Measurements from ENCODE around the gene PHACTR4. TPM values are rescaled to one million over a fixed set of nuclear protein-coding genes. Genes with fewer than 3 reads are reported as not detected.
"Not testable (repeated sequence)": the region's sequence is repeated elsewhere in the genome, so short reads cannot be mapped to it uniquely, and the experiment has no call there.

PHACTR4 gene
- total and polyA plus RNA-seq, 4 donors = 15.1 to 34.9 (median 20.6) TPM

DNA sequence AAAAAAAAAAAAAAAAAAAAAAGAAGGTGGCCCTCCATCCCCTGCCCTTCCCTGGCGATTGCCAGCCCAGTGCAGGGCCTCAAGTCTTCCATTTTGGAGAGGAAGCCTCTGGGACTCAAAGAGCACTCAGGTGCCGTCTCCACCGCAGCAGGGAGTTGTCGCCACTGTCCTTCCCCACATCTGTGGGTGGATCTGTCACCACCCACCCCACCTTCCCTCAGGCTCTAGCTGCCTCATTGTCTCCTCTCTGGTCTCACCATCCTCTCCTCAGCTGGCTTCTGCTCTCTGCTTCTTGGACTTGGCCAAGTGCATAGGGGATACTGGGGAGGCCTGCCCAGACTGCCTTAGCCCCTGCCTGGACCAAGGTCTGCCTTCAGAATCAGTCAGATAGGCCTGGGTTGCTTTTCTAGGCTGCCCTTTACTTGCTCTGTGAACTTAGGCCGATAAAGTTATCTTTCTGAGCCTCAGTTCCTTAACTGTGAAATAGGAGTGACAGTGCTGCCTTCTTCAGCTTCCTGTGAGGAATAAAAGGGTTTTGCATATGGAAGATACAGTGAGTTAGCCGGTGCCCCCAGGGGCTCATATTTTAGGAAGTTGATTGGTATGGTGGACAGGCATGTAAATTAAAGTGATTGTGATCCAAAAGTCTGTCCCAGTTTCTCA, 152.1 kb downstream of the PHACTR4 start:
- peaks cover 0 to 3% (median 1%) of the 10 kb centered on the region in 4 donors for H3K36me3 ChIP-seq (ENCODE audit: control insufficient read depth in 4 of 4, insufficient read depth in 4 of 4, low read length in 4 of 4)
- H3K9me3 ChIP-seq (ENCODE audit: control insufficient read depth in 4 of 4, insufficient read depth in 3 of 4, low read length in 3 of 4) = no peaks in the 10 kb centered on the region
- DNase-seq (no peak), ATAC-seq (ENCODE audit: insufficient read depth, low FRiP score) (no peak)
- TF ChIP-seq CTCF (IDR thresholded peaks at IDR 0.05; ENCODE audit: control extremely low read depth, extremely low read depth) = no peak
- H3K27me3 ChIP-seq (ENCODE audit: control insufficient read depth in 3 of 3, insufficient read depth in 3 of 3, low read length in 2 of 3) = no peaks in the 10 kb centered on the region
- H3K4me1 ChIP-seq (ENCODE audit: control insufficient read depth in 5 of 5, insufficient read depth in 5 of 5, low read length in 5 of 5) = peaks cover 0 to 18% (median 10%) of the 10 kb centered on the region in 5 donors
- H3K9ac ChIP-seq (ENCODE audit: insufficient read depth in 1 of 2, low read length in 2 of 2) = no peak overlapping the region
- no peak overlapping the region for H3K27ac ChIP-seq (ENCODE audit: low read depth in 1 of 2, low read length in 1 of 2)
- no peak overlapping the region for H3K4me3 ChIP-seq
- 85 to 91% methylated on average over 5 to 6 of the region's 6 CpGs for WGBS, 2 donors

DNA sequence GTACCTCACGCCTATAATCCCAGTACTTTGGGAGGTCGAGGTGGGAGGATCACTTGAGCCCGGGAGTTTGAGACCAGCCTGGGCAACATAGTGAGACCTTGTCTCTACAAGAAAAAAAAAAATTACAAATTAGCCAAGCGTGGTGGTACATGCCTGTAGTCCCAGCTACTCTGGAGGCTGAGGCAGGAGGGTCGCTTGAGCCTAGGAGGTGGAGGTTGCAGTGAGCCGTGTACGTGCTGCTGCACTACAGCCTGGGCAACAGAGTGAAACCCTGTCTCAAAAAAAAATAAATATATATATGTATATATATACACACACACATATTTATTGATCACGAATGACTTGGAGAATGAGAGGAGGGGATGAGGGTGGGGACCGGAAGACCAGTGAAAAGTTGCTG, 153.0 kb downstream of the PHACTR4 start:
- not testable (repeated sequence) for H3K36me3 ChIP-seq (ENCODE audit: control insufficient read depth in 4 of 4, insufficient read depth in 4 of 4, low read length in 4 of 4); H3K4me3 ChIP-seq; H3K27ac ChIP-seq (ENCODE audit: low read depth in 1 of 2, low read length in 1 of 2); H3K9ac ChIP-seq (ENCODE audit: insufficient read depth in 1 of 2, low read length in 2 of 2); H3K9me3 ChIP-seq (ENCODE audit: control insufficient read depth in 4 of 4, insufficient read depth in 3 of 4, low read length in 3 of 4); H3K27me3 ChIP-seq (ENCODE audit: control insufficient read depth in 3 of 3, insufficient read depth in 3 of 3, low read length in 2 of 3); ATAC-seq (ENCODE audit: insufficient read depth, low FRiP score); DNase-seq
- peaks cover 0 to 15% (median 9%) of the 10 kb centered on the region in 5 donors for H3K4me1 ChIP-seq (ENCODE audit: control insufficient read depth in 5 of 5, insufficient read depth in 5 of 5, low read length in 5 of 5)
- 94 to 98% methylated on average over 9 of the region's 9 CpGs for WGBS, 2 donors

DNA sequence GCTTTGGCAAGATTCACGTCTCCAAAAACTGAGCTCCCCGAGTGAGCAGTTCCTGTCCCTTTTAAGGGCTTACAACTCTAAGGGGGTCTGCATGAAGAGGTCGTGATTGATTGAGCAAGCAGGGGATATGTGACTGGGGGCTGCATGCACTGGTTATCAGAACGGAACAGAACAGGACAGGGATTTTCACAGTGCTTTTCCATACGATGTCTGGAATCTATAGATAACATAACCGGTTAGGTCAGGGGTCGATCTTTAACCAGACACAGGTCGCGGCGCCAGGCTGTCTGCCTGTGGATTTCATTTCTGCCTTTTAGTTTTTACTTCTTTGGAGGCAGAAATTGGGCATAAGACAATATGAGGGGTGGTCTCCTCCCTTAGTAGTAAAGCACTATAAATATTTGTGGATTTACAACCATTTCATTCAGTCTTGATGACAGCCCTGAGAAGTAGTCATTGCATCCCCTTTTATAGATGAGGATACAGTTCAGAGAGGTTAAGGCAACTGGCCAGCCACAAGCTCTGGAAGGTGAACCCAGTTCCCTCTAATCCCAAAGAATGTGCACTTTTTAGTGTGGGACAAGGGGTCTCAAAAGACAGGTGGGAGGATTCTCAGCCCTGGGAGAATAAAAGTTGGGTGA, 155.6 kb downstream of the PHACTR4 start:
- not testable (repeated sequence) for H3K4me1 ChIP-seq (ENCODE audit: control insufficient read depth in 5 of 5, insufficient read depth in 5 of 5, low read length in 5 of 5); H3K4me3 ChIP-seq; H3K27ac ChIP-seq (ENCODE audit: low read depth in 1 of 2, low read length in 1 of 2); H3K27me3 ChIP-seq (ENCODE audit: control insufficient read depth in 3 of 3, insufficient read depth in 3 of 3, low read length in 2 of 3); H3K9ac ChIP-seq (ENCODE audit: insufficient read depth in 1 of 2, low read length in 2 of 2); H3K9me3 ChIP-seq (ENCODE audit: control insufficient read depth in 4 of 4, insufficient read depth in 3 of 4, low read length in 3 of 4); DNase-seq; ATAC-seq (ENCODE audit: insufficient read depth, low FRiP score); H3K36me3 ChIP-seq (ENCODE audit: control insufficient read depth in 4 of 4, insufficient read depth in 4 of 4, low read length in 4 of 4)
- 82 to 88% methylated on average over 10 of the region's 10 CpGs for WGBS, 2 donors

GRCh38 chr1:28526886-28527285, 157.3 kb downstream of the PHACTR4 start:
- no peak for TF ChIP-seq CTCF (IDR thresholded peaks at IDR 0.05; ENCODE audit: control extremely low read depth, extremely low read depth)
- no peaks in the 10 kb centered on the region for H3K9me3 ChIP-seq (ENCODE audit: control insufficient read depth in 4 of 4, insufficient read depth in 3 of 4, low read length in 3 of 4)
- DNase-seq (no peak), ATAC-seq (ENCODE audit: insufficient read depth, low FRiP score) (peak; percentile 37)
- no peak overlapping the region for H3K4me3 ChIP-seq
- peaks cover 0 to 5% (median 0%) of the 10 kb centered on the region in 5 donors for H3K4me1 ChIP-seq (ENCODE audit: control insufficient read depth in 5 of 5, insufficient read depth in 5 of 5, low read length in 5 of 5)
- WGBS, 2 donors = 74 to 88% methylated on average over 9 of the region's 9 CpGs
- H3K9ac ChIP-seq (ENCODE audit: insufficient read depth in 1 of 2, low read length in 2 of 2) = no peak overlapping the region
- H3K27ac ChIP-seq (ENCODE audit: low read depth in 1 of 2, low read length in 1 of 2) = peak overlapping the region in 1 of 2 donors; percentile 70
- no peaks in the 10 kb centered on the region for H3K27me3 ChIP-seq (ENCODE audit: control insufficient read depth in 3 of 3, insufficient read depth in 3 of 3, low read length in 2 of 3)
- H3K36me3 ChIP-seq (ENCODE audit: control insufficient read depth in 4 of 4, insufficient read depth in 4 of 4, low read length in 4 of 4) = peaks cover 0 to 12% (median 3%) of the 10 kb centered on the region in 4 donors
